K562 (cell line): ENCODE measurements around the gene POP7. TPM values are rescaled to one million over a fixed set of nuclear protein-coding genes. Genes with fewer than 3 reads are reported as not detected.

Experiments
- BRD4 ChIP-seq: fragments of 200-600 bp; sonication (generic); IDR thresholded peaks from 2 replicates; pipeline ENCODE4 v1.6.1; 2017; ENCODE audit warnings: inconsistent platforms
- LEF1 ChIP-seq: fragments of 450-650 bp; IDR thresholded peaks from 2 replicates; pipeline ENCODE4 v1.6.1; 2016; ENCODE audit warnings: mild to moderate bottlenecking
- MAFG ChIP-seq: fragments of 450-650 bp; conservative IDR thresholded peaks from 2 replicates; pipeline ENCODE4 v1.6.1; 2016; ENCODE audit warnings: missing genetic modification characterization, missing compliant biosample characterization
- NFE2 ChIP-seq: IDR thresholded peaks from 2 replicates; pipeline ENCODE4 v1.6.1; 2014; ENCODE audit warnings: antibody characterized with exemption, low read depth
- PHF21A ChIP-seq: fragments of 450-650 bp; IDR thresholded peaks from 2 replicates; pipeline ENCODE4 v1.6.1; 2017; ENCODE audit warnings: low read depth, borderline replicate concordance
- PRPF4 ChIP-seq: fragments of 200-400 bp; formaldehyde crosslinking; IDR thresholded peaks from one replicate; pipeline ENCODE4 v1.6.1; 2017; ENCODE audit warnings: low read length, low read depth, mild to moderate bottlenecking; ENCODE audit not compliant: insufficient read depth, poor library complexity, severe bottlenecking
- RB1 ChIP-seq: fragments of 450-650 bp; IDR thresholded peaks from 2 replicates; pipeline ENCODE4 v1.6.1; 2017; ENCODE audit warnings: low read depth, mild to moderate bottlenecking
- SIN3B ChIP-seq: fragments of 450-650 bp; IDR thresholded peaks from 2 replicates; pipeline ENCODE4 v1.6.1; 2017; ENCODE audit warnings: low read depth, mild to moderate bottlenecking, moderate library complexity
- SOX6 ChIP-seq: fragments of 450-650 bp; IDR thresholded peaks from 2 replicates; pipeline ENCODE4 v1.6.1; 2014; ENCODE audit warnings: mild to moderate bottlenecking
- SREBF1 ChIP-seq: fragments of 150-350 bp; IDR thresholded peaks from 2 replicates; pipeline ENCODE4 v1.6.1; 2014; ENCODE audit warnings: antibody characterized with exemption, low read depth, low read length, borderline replicate concordance
- SRF ChIP-seq, 2 experiments: fragments of 250-450, 450-650 bp in 1 of 2; sonication (Bioruptor Pico) in 1 of 2; sonication (generic) in 1 of 2; formaldehyde crosslinking; IDR thresholded peaks; 2 replicates each; pipeline versions ENCODE4 v1.5.0 to v1.5.1; 2020 to 2022; ENCODE audit warnings: mild to moderate bottlenecking in 1 of 2, missing genetic modification reagents in 1 of 2
- UBTF ChIP-seq, 2 experiments: IDR thresholded peaks; 2 replicates each; pipeline ENCODE4 v1.6.1; 2012; ENCODE audit warnings: improper control_type of control experiment in 2 of 2, low read depth in 2 of 2, low read length in 2 of 2, borderline replicate concordance in 1 of 2
- ZNF12 ChIP-seq: sonication (generic); formaldehyde crosslinking; IDR thresholded peaks from 2 replicates; pipeline ENCODE4 v1.4.0; 2020; ENCODE audit warnings: mild to moderate bottlenecking, missing genetic modification reagents
- ZNF175 ChIP-seq: fragments of 200-800 bp; sonication (Bioruptor generic); IDR thresholded peaks from 2 replicates; pipeline ENCODE4 v1.6.1; 2016; ENCODE audit warnings: low read depth, mild to moderate bottlenecking, missing genetic modification characterization, missing compliant biosample characterization
- ZNF436 ChIP-seq: fragments of 250-450, 450-650 bp; sonication (Bioruptor Pico); formaldehyde crosslinking; IDR thresholded peaks from 2 replicates; pipeline ENCODE4 v1.7.0; 2020; ENCODE audit warnings: mild to moderate bottlenecking
- polyA plus RNA-seq, 8 experiments: library from polyadenylated mRNA; depleted of rRNA in 4 of 8; stranded (reverse) in 5 of 8; unstranded in 3 of 8; fragments of >200 nt; fragmentation: Nextera tagmentation in 2 of 8; fragmentation: Illumina TruSeq in 1 of 8; extraction: Ambion mirVana in 2 of 8; extraction: Trizol in 1 of 8; gene quantifications; 2 replicates each; pipeline versions ENCODE4 v1.2.1 to v1.2.3, GENCODE V29; 2011 to 2014; ENCODE audit warnings: inconsistent platforms in 1 of 8, missing spikeins in 1 of 8
- total RNA-seq, 7 experiments: library from RNA; depleted of rRNA in 6 of 7; stranded (reverse); fragments of >200 nt in 6 of 7; fragmentation: Illumina TruSeq in 2 of 7; extraction: Trizol in 2 of 7; gene quantifications; 2 replicates each; pipeline versions ENCODE4 v1.2.1 to v1.2.3, GENCODE V29; 2011 to 2021; ENCODE audit warnings: low replicate concordance in 1 of 7
- TF ChIP-seq, protein P1 (sequence below): fragments of 450-650 bp; IDR thresholded peaks from 2 replicates; pipeline ENCODE4 v1.6.1; 2016; ENCODE audit warnings: low read depth
- TF ChIP-seq, protein P2 (sequence below): fragments of 450-650 bp; formaldehyde crosslinking; IDR thresholded peaks from 2 replicates; pipeline ENCODE4 v1.4.0; 2020; ENCODE audit warnings: mild to moderate bottlenecking, moderate library complexity

POP7 gene
- total and polyA plus RNA-seq, 9 of the 15 experiments (the other 6 are each of a cell fraction or from before 2014, with no cell fraction given): 11.5 to 163 (median 68.9) TPM

GRCh38 chr7:100706672-100707311 is 871 bp downstream of the POP7 start (continued):
- TF ChIP-seq, protein P1, sequence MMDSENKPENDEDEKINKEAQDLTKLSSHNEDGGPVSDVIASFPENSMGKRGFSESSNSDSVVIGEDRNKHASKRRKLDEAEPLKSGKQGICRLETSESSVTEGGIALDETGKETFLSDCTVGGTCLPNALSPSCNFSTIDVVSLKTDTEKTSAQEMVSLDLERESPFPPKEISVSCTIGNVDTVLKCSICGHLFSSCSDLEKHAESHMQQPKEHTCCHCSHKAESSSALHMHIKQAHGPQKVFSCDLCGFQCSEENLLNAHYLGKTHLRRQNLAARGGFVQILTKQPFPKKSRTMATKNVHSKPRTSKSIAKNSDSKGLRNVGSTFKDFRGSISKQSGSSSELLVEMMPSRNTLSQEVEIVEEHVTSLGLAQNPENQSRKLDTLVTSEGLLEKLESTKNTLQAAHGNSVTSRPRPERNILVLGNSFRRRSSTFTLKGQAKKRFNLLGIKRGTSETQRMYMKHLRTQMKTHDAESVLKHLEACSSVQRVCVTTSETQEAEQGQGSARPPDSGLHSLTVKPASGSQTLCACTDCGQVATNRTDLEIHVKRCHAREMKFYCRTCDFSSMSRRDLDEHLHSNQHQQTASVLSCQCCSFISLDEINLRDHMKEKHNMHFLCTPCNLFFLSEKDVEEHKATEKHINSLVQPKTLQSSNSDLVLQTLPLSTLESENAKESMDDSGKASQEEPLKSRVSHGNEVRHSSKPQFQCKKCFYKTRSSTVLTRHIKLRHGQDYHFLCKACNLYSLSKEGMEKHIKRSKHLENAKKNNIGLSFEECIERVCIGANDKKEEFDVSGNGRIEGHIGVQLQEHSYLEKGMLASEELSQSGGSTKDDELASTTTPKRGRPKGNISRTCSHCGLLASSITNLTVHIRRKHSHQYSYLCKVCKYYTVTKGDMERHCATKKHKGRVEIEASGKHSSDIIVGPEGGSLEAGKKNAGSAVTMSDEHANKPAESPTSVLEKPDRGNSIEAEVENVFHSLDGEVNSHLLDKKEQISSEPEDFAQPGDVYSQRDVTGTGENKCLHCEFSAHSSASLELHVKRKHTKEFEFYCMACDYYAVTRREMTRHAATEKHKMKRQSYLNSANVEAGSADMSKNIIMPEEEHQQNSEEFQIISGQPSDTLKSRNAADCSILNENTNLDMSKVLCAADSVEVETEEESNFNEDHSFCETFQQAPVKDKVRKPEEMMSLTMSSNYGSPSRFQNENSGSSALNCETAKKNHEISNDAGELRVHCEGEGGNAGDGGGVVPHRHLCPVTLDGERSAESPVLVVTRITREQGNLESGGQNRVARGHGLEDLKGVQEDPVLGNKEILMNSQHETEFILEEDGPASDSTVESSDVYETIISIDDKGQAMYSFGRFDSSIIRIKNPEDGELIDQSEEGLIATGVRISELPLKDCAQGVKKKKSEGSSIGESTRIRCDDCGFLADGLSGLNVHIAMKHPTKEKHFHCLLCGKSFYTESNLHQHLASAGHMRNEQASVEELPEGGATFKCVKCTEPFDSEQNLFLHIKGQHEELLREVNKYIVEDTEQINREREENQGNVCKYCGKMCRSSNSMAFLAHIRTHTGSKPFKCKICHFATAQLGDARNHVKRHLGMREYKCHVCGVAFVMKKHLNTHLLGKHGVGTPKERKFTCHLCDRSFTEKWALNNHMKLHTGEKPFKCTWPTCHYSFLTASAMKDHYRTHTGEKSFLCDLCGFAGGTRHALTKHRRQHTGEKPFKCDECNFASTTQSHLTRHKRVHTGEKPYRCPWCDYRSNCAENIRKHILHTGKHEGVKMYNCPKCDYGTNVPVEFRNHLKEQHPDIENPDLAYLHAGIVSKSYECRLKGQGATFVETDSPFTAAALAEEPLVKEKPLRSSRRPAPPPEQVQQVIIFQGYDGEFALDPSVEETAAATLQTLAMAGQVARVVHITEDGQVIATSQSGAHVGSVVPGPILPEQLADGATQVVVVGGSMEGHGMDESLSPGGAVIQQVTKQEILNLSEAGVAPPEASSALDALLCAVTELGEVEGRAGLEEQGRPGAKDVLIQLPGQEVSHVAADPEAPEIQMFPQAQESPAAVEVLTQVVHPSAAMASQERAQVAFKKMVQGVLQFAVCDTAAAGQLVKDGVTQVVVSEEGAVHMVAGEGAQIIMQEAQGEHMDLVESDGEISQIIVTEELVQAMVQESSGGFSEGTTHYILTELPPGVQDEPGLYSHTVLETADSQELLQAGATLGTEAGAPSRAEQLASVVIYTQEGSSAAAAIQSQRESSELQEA: peak; percentile 47; the same call in 1 of the 2 replicates
- TF ChIP-seq SRF (CRISPR knock-in tag; IDR thresholded peaks at IDR 0.05) (no peak), ZNF175 (CRISPR knock-in tag) (no peak), MAFG (tag) (no peak), PRPF4 (no peak), RB1 (0 out of 2 replicates have a peak, but pooled peaks have one; percentile 41), BRD4 (no peak), SIN3B (no peak), SOX6 (no peak), LEF1 (no peak), NFE2 (no peak), UBTF (IDR thresholded peaks at IDR 0.05; ENCODE audit: borderline replicate concordance in 1 of 2, low read depth in 2 of 2, low read length in 2 of 2) (peak in 1 of 2 experiments; percentile 72; a peak in 1 of 4 replicates), ZNF12 (CRISPR knock-in tag) (no peak), SREBF1 (no peak), ZNF436 (CRISPR knock-in tag) (no peak), PHF21A (no peak)
- TF ChIP-seq, protein P2, sequence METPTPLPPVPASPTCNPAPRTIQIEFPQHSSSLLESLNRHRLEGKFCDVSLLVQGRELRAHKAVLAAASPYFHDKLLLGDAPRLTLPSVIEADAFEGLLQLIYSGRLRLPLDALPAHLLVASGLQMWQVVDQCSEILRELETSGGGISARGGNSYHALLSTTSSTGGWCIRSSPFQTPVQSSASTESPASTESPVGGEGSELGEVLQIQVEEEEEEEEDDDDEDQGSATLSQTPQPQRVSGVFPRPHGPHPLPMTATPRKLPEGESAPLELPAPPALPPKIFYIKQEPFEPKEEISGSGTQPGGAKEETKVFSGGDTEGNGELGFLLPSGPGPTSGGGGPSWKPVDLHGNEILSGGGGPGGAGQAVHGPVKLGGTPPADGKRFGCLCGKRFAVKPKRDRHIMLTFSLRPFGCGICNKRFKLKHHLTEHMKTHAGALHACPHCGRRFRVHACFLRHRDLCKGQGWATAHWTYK: no peak
